Spleen (tissue), 11 donors: Measurements from ENCODE around the gene SFXN5. TPM values are rescaled to one million over a fixed set of nuclear protein-coding genes. Genes with fewer than 3 reads are reported as not detected.

ENCODE experiments used
- DNase-seq: peaks from one replicate; pipeline ENCODE4 v3.0.0-alpha.2; 2020
- H3K27ac ChIP-seq, 8 donors: fragments of 200-600 bp; sonication (generic) in 7 of 8; 1 replicate in 4 of 8; 2 replicates in 4 of 8; pipeline versions ENCODE4 v1.5.0 to v1.8.0; 2016 to 2021; ENCODE audit warnings: inconsistent platforms in 4 of 8, mild to moderate bottlenecking in 4 of 8, moderate library complexity in 1 of 8
- H3K27me3 ChIP-seq, 7 donors: fragments of 200-600 bp; sonication (generic) in 6 of 7; replicated peaks in 1 of 7; 1 replicate in 4 of 7; 2 replicates in 3 of 7; pipeline versions ENCODE4 v1.5.0 to v1.8.0; 2016 to 2021; ENCODE audit warnings: inconsistent platforms in 3 of 7, mild to moderate bottlenecking in 1 of 7
- H3K36me3 ChIP-seq, 6 donors: fragments of 200-600 bp; sonication (generic) in 5 of 6; 1 replicate in 4 of 6; 2 replicates in 2 of 6; pipeline versions ENCODE4 v1.5.0 to v1.8.0; 2016 to 2021; ENCODE audit warnings: inconsistent platforms in 2 of 6
- H3K4me1 ChIP-seq, 6 donors: fragments of 200-600 bp; sonication (generic) in 5 of 6; 1 replicate in 3 of 6; 2 replicates in 3 of 6; pipeline versions ENCODE4 v1.5.0 to v1.8.0; 2016 to 2021; ENCODE audit warnings: inconsistent platforms in 3 of 6
- H3K4me3 ChIP-seq, 8 donors: fragments of 200-600 bp; sonication (generic) in 7 of 8; 1 replicate in 4 of 8; 2 replicates in 4 of 8; pipeline versions ENCODE4 v1.5.0 to v1.8.0; 2016 to 2021; ENCODE audit warnings: inconsistent platforms in 4 of 8, mild to moderate bottlenecking in 4 of 8, moderate library complexity in 2 of 8
- H3K9me3 ChIP-seq, 8 donors: fragments of 200-600 bp; sonication (generic) in 7 of 8; 1 replicate in 4 of 8; 2 replicates in 4 of 8; pipeline versions ENCODE4 v1.5.0 to v1.8.0; 2016 to 2021; ENCODE audit warnings: inconsistent platforms in 4 of 8
- CTCF ChIP-seq, 11 experiments: fragments of 200-600 bp in 7 of 11; fragments of 450-650 bp in 4 of 11; sonication (generic) in 4 of 11; IDR thresholded peaks in 8 of 11; conservative IDR thresholded peaks in 3 of 11; 1 replicate in 7 of 11; 2 replicates in 4 of 11; pipeline versions ENCODE4 v1.4.0 to v1.8.0; 2016 to 2021; ENCODE audit warnings: antibody characterized with exemption in 11 of 11, inconsistent platforms in 4 of 11, mild to moderate bottlenecking in 1 of 11
- POLR2A ChIP-seq, 3 donors: fragments of 450-650 bp; IDR thresholded peaks; one replicate each; pipeline ENCODE4 v1.5.1; 2017; ENCODE audit warnings: antibody characterized with exemption in 3 of 3, mild to moderate bottlenecking in 1 of 3
- POLR2AphosphoS5 ChIP-seq, 3 donors: sonication (generic); formaldehyde crosslinking; IDR thresholded peaks; one replicate each; pipeline ENCODE4 v1.5.1; 2017; ENCODE audit warnings: antibody characterized with exemption in 3 of 3
- WGBS, 5 donors: extraction: QIAGEN DNeasy Blood & Tissue Kit in 3 of 5; methylation state at CpG; one replicate each; pipeline versions ENCODE4 v1.1.5 to v1.1.7; 2013 to 2018; 5-methylcytosine and 5-hydroxymethylcytosine counted together
- intact Hi-C: fragments of 100-400 bp; cut with DNase I; formaldehyde crosslinking; loops from one replicate; pipeline ENCODE4 v1.15.0; 2023; ENCODE audit warnings: low total_unique reads
- polyA plus RNA-seq, 3 donors: library from polyadenylated mRNA; stranded (reverse); fragments of 200-250 nt; gene quantifications; one replicate each; pipeline ENCODE4 v1.2.1, GENCODE V29; 2013
- total RNA-seq, 7 donors: library from RNA; depleted of rRNA in 3 of 7; stranded (reverse); fragments of >200 nt in 3 of 7; fragmentation: NEBNext Ultra II Directional in 4 of 7; extraction: Animal tissue kit (Norgen Biotek cat#: 25700) in 4 of 7; gene quantifications; one replicate each; pipeline versions ENCODE4 v1.1.0 to v1.2.1, GENCODE V29; 2016 to 2021
- donor health status: healthy with polysubstance abuse.
- donor health status: DM: no; HTN: no; CAD: no; lungs with moderate emphysema.
- donor health status: DM: no; HTN: no; CAD: no.
- donor health status: Bipolar disorder and iron deficiency.
- donor health status: healthy.
- donor health status: DM: no; HTN: no; CAD: no.
- donor health status: DM: yes; HTN: yes; CAD: no.

The SFXN5 gene
- total and polyA plus RNA-seq, 10 donors: 2.6 to 41.4 (median 22.9) TPM

DNA sequence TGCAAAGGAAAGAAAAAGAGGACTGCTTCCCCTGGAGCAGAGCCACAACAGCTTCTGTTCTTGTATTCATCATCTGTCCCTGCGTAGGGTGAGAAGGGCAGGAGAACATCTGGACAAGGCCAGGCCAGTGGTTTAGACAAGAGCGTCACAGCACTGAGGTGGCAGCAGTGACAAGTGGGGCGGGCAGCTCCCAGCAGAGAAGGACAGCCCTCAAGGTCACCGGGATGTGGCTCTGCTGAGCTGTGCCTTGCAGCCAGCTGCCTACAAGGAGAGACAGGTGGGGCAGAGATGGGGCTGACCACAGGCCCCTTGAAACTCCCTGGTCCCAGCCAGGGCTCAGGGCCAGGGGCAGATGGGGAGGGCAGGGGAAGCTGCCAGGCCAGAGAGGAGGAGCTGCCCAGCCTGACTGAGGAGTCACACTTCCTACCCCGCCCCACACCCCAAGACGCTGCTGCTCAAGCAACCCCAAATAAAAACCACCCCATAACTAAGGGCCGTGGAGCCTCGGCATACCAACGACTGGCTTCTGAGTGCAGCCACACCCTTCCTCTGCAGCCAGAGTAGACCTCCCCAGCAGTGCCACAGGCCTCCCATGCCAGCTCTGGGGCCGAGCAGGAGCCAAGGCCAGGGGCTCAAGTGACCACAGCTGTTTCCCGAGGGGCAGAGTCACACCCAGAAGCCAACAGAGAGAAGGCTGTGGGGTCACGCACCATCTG lies 35.9 kb upstream of the SFXN5 start:
- H3K27me3 ChIP-seq: peaks cover 0 to 19% (median 0%) of the 10 kb centered on the region in 7 donors
- peak; percentile 86 for DNase-seq
- H3K27ac ChIP-seq: peak overlapping the region; percentile 36 to 90 (median 82)
- H3K36me3 ChIP-seq: no peaks in the 10 kb centered on the region
- TF ChIP-seq POLR2AphosphoS5 (IDR thresholded peaks at IDR 0.05) (peak; percentile 84 to 90 (median 89)), POLR2A (IDR thresholded peaks at IDR 0.05) (no peak)
- H3K4me1 ChIP-seq: peaks cover 11 to 97% (median 60%) of the 10 kb centered on the region in 6 donors
- 46 to 89% (median 62%) methylated on average over 8 to 12 of the region's 12 CpGs for WGBS, 5 donors
- H3K9me3 ChIP-seq: no peaks in the 10 kb centered on the region
- peak overlapping the region in 1 of 8 donors; percentile 96 for H3K4me3 ChIP-seq
- intact Hi-C loops: no loop called here

DNA sequence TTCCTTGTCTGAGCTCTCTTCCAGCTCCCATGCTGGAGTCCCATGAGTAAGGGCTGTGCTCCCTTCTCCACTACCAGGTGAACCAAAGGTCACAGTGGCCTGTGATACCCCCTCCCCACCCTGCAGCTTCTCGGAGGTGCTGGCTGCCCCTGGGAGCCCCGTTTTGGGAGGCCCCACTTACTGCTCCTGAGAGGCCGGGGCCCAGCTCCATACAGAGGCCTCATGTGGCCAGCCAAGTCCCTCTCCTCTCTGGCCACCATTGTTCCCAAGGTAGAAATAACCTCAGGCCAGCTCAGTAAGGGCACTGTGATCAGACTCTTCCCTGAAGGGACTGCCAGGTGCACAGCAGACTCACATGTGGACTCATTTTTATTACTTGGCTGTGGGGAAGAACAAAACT lies 35.3 kb upstream of the SFXN5 start:
- no peak for DNase-seq
- 69 to 87% (median 73%) methylated on average over 3 of the region's 3 CpGs; no CpG with 5 or more reads in 2 of the 5 donors for WGBS, 5 donors
- H3K27me3 ChIP-seq: peaks cover 0 to 13% (median 0%) of the 10 kb centered on the region in 7 donors
- H3K9me3 ChIP-seq: no peaks in the 10 kb centered on the region
- no peaks in the 10 kb centered on the region for H3K36me3 ChIP-seq
- TF ChIP-seq CTCF (IDR thresholded peaks at IDR 0.05 in 8 of 11, conservative IDR thresholded peaks at IDR 0.05 in 3 of 11) (no peak), POLR2AphosphoS5 (IDR thresholded peaks at IDR 0.05) (no peak), POLR2A (IDR thresholded peaks at IDR 0.05) (no peak)
- peak overlapping the region; percentile 29 to 90 (median 82) for H3K27ac ChIP-seq
- H3K4me3 ChIP-seq: peak overlapping the region in 2 of 8 donors; percentile 5 to 96
- intact Hi-C loops: no loop called here
- peaks cover 11 to 97% (median 60%) of the 10 kb centered on the region in 6 donors for H3K4me1 ChIP-seq

DNA sequence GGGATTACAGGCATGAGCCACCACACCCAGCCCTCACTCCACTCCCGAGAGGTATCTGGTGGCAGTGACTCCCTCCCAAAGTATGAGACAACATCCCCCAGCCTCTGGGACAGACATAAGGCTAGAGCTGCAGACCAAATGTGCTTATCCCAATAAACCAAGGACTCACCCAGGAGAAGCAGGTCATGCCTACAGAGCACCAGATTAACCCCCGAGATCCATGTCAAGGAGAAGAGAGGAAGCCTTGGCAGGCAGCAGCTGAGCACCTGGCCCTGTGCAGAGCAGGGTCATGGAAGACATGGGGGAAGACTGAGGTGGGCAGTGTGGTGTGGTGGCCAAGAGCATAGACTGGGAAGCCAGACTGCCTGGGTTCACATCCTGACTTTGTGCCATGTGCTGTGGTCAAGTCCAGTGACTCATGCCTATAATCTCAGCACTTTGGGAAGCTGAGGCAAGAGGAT lies 34.0 kb upstream of the SFXN5 start:
- no peaks in the 10 kb centered on the region for H3K9me3 ChIP-seq
- H3K36me3 ChIP-seq: no peaks in the 10 kb centered on the region
- intact Hi-C loops: no loop called here
- peaks cover 0 to under 1% (median 0%) of the 10 kb centered on the region in 7 donors for H3K27me3 ChIP-seq
- no peak for DNase-seq
- TF ChIP-seq POLR2A (IDR thresholded peaks at IDR 0.05) (no peak), CTCF (IDR thresholded peaks at IDR 0.05 in 8 of 11, conservative IDR thresholded peaks at IDR 0.05 in 3 of 11) (no peak), POLR2AphosphoS5 (IDR thresholded peaks at IDR 0.05) (no peak)
- H3K4me3 ChIP-seq: no peak overlapping the region
- H3K27ac ChIP-seq: peak overlapping the region in 6 of 8 donors; percentile 57 to 90 (median 87)
- H3K4me1 ChIP-seq: peaks cover 10 to 97% (median 55%) of the 10 kb centered on the region in 6 donors
- 69 to 94% (median 72%) methylated on average over 1 to 2 of the region's 2 CpGs for WGBS, 5 donors

DNA sequence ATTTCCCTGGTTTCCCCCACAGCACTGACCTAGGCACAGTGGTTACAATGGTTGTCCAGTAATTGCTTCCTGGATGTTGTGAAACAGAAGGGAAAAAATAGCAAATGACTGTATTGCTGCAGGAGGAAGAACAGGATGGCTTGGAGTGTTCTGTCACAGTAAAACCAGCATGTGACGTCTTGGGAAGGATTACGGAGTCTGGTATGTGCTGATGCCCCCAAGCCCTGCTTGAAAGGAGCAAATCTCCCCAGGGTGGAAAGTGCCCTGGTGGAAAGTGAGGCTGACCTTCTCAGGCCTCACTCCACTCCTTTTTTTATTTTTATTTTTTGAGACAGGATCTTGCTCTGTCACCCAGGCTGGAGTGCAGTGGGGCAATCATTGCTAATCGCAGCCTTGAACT lies 33.4 kb upstream of the SFXN5 start:
- 70 to 77% (median 76%) methylated on average over 3 of the region's 3 CpGs for WGBS, 5 donors
- H3K27me3 ChIP-seq: no peaks in the 10 kb centered on the region
- H3K27ac ChIP-seq: peak overlapping the region in 6 of 8 donors; percentile 4 to 90 (median 87)
- no peak for TF ChIP-seq POLR2AphosphoS5 (IDR thresholded peaks at IDR 0.05)
- no peak for TF ChIP-seq POLR2A (IDR thresholded peaks at IDR 0.05)
- TF ChIP-seq CTCF (IDR thresholded peaks at IDR 0.05 in 8 of 11, conservative IDR thresholded peaks at IDR 0.05 in 3 of 11): no peak
- no peak overlapping the region for H3K4me3 ChIP-seq
- no peaks in the 10 kb centered on the region for H3K9me3 ChIP-seq
- intact Hi-C loops: no loop called here
- no peaks in the 10 kb centered on the region for H3K36me3 ChIP-seq
- peaks cover 10 to 97% (median 56%) of the 10 kb centered on the region in 6 donors for H3K4me1 ChIP-seq
- no peak for DNase-seq
